Measurements from ENCODE around the gene SLC51A.

The SLC51A gene

GRCh38 chr3:196246612-196247308 is 30.4 kb downstream of the SLC51A start:
- peak; percentile 10 to 23 for DNase-seq

- no peak for DNase-seq
Measured at GRCh38 chr3:196251918-196252317, 35.6 kb downstream of the SLC51A start.

- no peak for DNase-seq
Measured at GRCh38 chr3:196254376-196255283, 38.3 kb downstream of the SLC51A start.

- DNase-seq = no peak
Measured at GRCh38 chr3:196255776-196256175, 39.4 kb downstream of the SLC51A start.

- no peak for DNase-seq
Measured at GRCh38 chr3:196260784-196261183, 44.5 kb downstream of the SLC51A start.

GRCh38 chr3:196263819-196264218 is 47.5 kb downstream of the SLC51A start:
- no peak for DNase-seq

- DNase-seq = no peak
Measured at GRCh38 chr3:196268284-196269163, 52.2 kb downstream of the SLC51A start.

- no peak for DNase-seq
Measured at GRCh38 chr3:196270499-196270898, 54.2 kb downstream of the SLC51A start.

GRCh38 chr3:196272826-196273225 is 56.5 kb downstream of the SLC51A start:
- DNase-seq = no peak

- DNase-seq = peak; percentile 24 to 29
Measured at GRCh38 chr3:196273655-196274054, 57.3 kb downstream of the SLC51A start.

- DNase-seq = peak; percentile 52 to 70
Measured at GRCh38 chr3:196274585-196274984, 58.3 kb downstream of the SLC51A start.

GRCh38 chr3:196275126-196275525 is 58.8 kb downstream of the SLC51A start:
- no peak for DNase-seq

- no peak for DNase-seq
Measured at GRCh38 chr3:196280689-196281440, 64.5 kb downstream of the SLC51A start.

- DNase-seq = no peak
Measured at GRCh38 chr3:196281962-196282361, 65.6 kb downstream of the SLC51A start.
